ENCODE measurements around the gene OR56A4. TPM values are rescaled to one million over a fixed set of nuclear protein-coding genes. Genes with fewer than 3 reads are reported as not detected.

Gene OR56A4
- total RNA-seq, result 0.09 TPM

GRCh38 chr11:6006846-6007245 lies at the start of gene OR56A4:
OR56A4 (minus strand) TSS chr11:6006946; CDS start chr11:6002992, 3,954 bp downstream.
- no peak for ATAC-seq
- intact Hi-C loops (cut with DNase I), result no loop called here
- DNase-seq (ENCODE audit: low spot score), result no peak

GRCh38 chr11:6055569-6055968 lies 48.8 kb upstream of the OR56A4 start:
- intact Hi-C loops (cut with DNase I), result no loop called here
- no peak for ATAC-seq
- no peak for DNase-seq (ENCODE audit: low spot score)

GRCh38 chr11:6052374-6052773 lies 45.6 kb upstream of the OR56A4 start:
- intact Hi-C loops (cut with DNase I), result no loop called here
- ATAC-seq, result no peak
- no peak for DNase-seq (ENCODE audit: low spot score)

- no peak for DNase-seq (ENCODE audit: low spot score)
- intact Hi-C loops (cut with DNase I), result no loop called here
- no peak for ATAC-seq
Measured at GRCh38 chr11:6040874-6041273, 34.1 kb upstream of the OR56A4 start.

- ATAC-seq, result no peak
- intact Hi-C loops (cut with DNase I), result no loop called here
- no peak for DNase-seq (ENCODE audit: low spot score)
Measured at GRCh38 chr11:6030708-6031405, 24.1 kb upstream of the OR56A4 start, which contains the start of gene OR56A1. OR56A1 (minus strand) TSS chr11:6030758; CDS start chr11:6027692, 3,066 bp downstream.

GRCh38 chr11:6027501-6027900 lies 20.8 kb upstream of the OR56A4 start:
- intact Hi-C loops (cut with DNase I), result no loop called here
- no peak for DNase-seq (ENCODE audit: low spot score)

GRCh38 chr11:6025056-6025455 lies 18.3 kb upstream of the OR56A4 start:
- intact Hi-C loops (cut with DNase I), result no loop called here
- DNase-seq (ENCODE audit: low spot score), result no peak
- ATAC-seq, result no peak

More at GRCh38 chr11:6027501-6027900, 20.8 kb upstream of the OR56A4 start:
- no peak for ATAC-seq

GRCh38 chr11:6022956-6023355 lies 16.2 kb upstream of the OR56A4 start:
- intact Hi-C loops (cut with DNase I), result no loop called here
- ATAC-seq, result no peak
- DNase-seq (ENCODE audit: low spot score), result no peak

GRCh38 chr11:6013042-6013441 lies 6.3 kb upstream of the OR56A4 start:
- intact Hi-C loops (cut with DNase I), result no loop called here
- ATAC-seq (no peak), DNase-seq (ENCODE audit: low spot score) (no peak)

- intact Hi-C loops (cut with DNase I), result no loop called here
- no peak for DNase-seq (ENCODE audit: low spot score)
- ATAC-seq, result no peak
Measured at GRCh38 chr11:6012035-6012668, 5.4 kb upstream of the OR56A4 start.

GRCh38 chr11:6006395-6006794 lies 351 bp downstream of the OR56A4 start:
- DNase-seq (ENCODE audit: low spot score), result no peak
- intact Hi-C loops (cut with DNase I), result no loop called here
- no peak for ATAC-seq

GRCh38 chr11:6002202-6002699 lies 4.5 kb downstream of the OR56A4 start:
- ATAC-seq, result no peak
- DNase-seq (ENCODE audit: low spot score), result no peak
- intact Hi-C loops (cut with DNase I), result no loop called here

- intact Hi-C loops (cut with DNase I), result no loop called here
- DNase-seq (ENCODE audit: low spot score) (no peak), ATAC-seq (no peak)
Measured at GRCh38 chr11:5994791-5995190, 12.0 kb downstream of the OR56A4 start.

GRCh38 chr11:5992604-5993251 lies 14.0 kb downstream of the OR56A4 start:
- intact Hi-C loops (cut with DNase I), result no loop called here
- ATAC-seq (peak; percentile 22), DNase-seq (ENCODE audit: low spot score) (no peak)

GRCh38 chr11:5992150-5992549 lies 14.6 kb downstream of the OR56A4 start:
- intact Hi-C loops (cut with DNase I), result no loop called here
- DNase-seq (ENCODE audit: low spot score) (no peak), ATAC-seq (no peak)

GRCh38 chr11:5989203-5989602 lies 17.5 kb downstream of the OR56A4 start:
- ATAC-seq (no peak), DNase-seq (ENCODE audit: low spot score) (no peak)
- intact Hi-C loops (cut with DNase I), result no loop called here

GRCh38 chr11:5986885-5987284 lies 19.9 kb downstream of the OR56A4 start, which contains the start of gene OR52L1:
OR52L1 (minus strand) TSS chr11:5986985; CDS start chr11:5986930, 55 bp downstream.
- intact Hi-C loops (cut with DNase I), result no loop called here

GRCh38 chr11:5983443-5983842 lies 23.3 kb downstream of the OR56A4 start:
- intact Hi-C loops (cut with DNase I), result no loop called here
- DNase-seq (ENCODE audit: low spot score) (no peak), ATAC-seq (no peak)

More at GRCh38 chr11:5986885-5987284, 19.9 kb downstream of the OR56A4 start, which contains the start of gene OR52L1:
- no peak for ATAC-seq
- no peak for DNase-seq (ENCODE audit: low spot score)

GRCh38 chr11:5973530-5973929 lies 33.2 kb downstream of the OR56A4 start:
- intact Hi-C loops (cut with DNase I), result no loop called here
- no peak for DNase-seq (ENCODE audit: low spot score)
- ATAC-seq, result no peak

GRCh38 chr11:5968394-5968793 lies 38.4 kb downstream of the OR56A4 start, which contains the start of gene OR56A5:
OR56A5 (minus strand) TSS chr11:5968494; CDS start chr11:5968494, 0 bp downstream.
- DNase-seq (ENCODE audit: low spot score) (no peak), ATAC-seq (no peak)
- intact Hi-C loops (cut with DNase I), result no loop called here
